HG03342 (cell line): Measurements from ENCODE around the gene MAP7D2.

Experiments
- ATAC-seq: cut with Tn5 transposase; IDR thresholded peaks from one replicate; pipeline ENCODE4 v1.9.1; 2021; ENCODE audit warnings: mild to moderate bottlenecking, moderate library complexity; ENCODE audit not compliant: unreplicated experiment

MAP7D2 gene

GRCh38 chrX:20046223-20046622 is 70.5 kb downstream of the MAP7D2 start:
- no peak for ATAC-seq

GRCh38 chrX:20042221-20042620 is 74.5 kb downstream of the MAP7D2 start:
- ATAC-seq = no peak

GRCh38 chrX:20038966-20039365 is 77.7 kb downstream of the MAP7D2 start:
- no peak for ATAC-seq

GRCh38 chrX:20037186-20037585 is 79.5 kb downstream of the MAP7D2 start:
- no peak for ATAC-seq

GRCh38 chrX:20032201-20032600 is 84.5 kb downstream of the MAP7D2 start:
- no peak for ATAC-seq

- ATAC-seq = no peak
Observed at GRCh38 chrX:20029728-20030127, 87.0 kb downstream of the MAP7D2 start.

GRCh38 chrX:20028588-20028987 is 88.1 kb downstream of the MAP7D2 start:
- no peak for ATAC-seq

- no peak for ATAC-seq
Observed at GRCh38 chrX:20026278-20026677, 90.4 kb downstream of the MAP7D2 start.

GRCh38 chrX:20019672-20020365 is 96.9 kb downstream of the MAP7D2 start:
- ATAC-seq = no peak

- ATAC-seq = no peak
Observed at GRCh38 chrX:20016616-20016945, 100.1 kb downstream of the MAP7D2 start.

- no peak for ATAC-seq
Observed at GRCh38 chrX:20015945-20016615, 100.6 kb downstream of the MAP7D2 start.

GRCh38 chrX:20015422-20015821 is 101.3 kb downstream of the MAP7D2 start:
- peak; percentile 51 for ATAC-seq

GRCh38 chrX:20011608-20012007 is 105.1 kb downstream of the MAP7D2 start:
- no peak for ATAC-seq

GRCh38 chrX:20007962-20008622 is 108.6 kb downstream of the MAP7D2 start:
- ATAC-seq = no peak

- ATAC-seq = no peak
Observed at GRCh38 chrX:20005883-20006282, 110.8 kb downstream of the MAP7D2 start.

GRCh38 chrX:20001588-20001987 is 115.1 kb downstream of the MAP7D2 start:
- no peak for ATAC-seq

- ATAC-seq = no peak
Observed at GRCh38 chrX:19991350-19991718, 125.4 kb downstream of the MAP7D2 start.

- ATAC-seq = peak; percentile 92
Observed at GRCh38 chrX:19990556-19991349, 126.0 kb downstream of the MAP7D2 start, which contains the start of gene BCLAF3. Gene BCLAF3, minus strand, starts transcription at chrX:19991061. Its CDS starts 20,797 bp downstream, at chrX:19970264.

- ATAC-seq = peak; percentile 20
Observed at GRCh38 chrX:19990151-19990555, 126.6 kb downstream of the MAP7D2 start.

- no peak for ATAC-seq
Observed at GRCh38 chrX:19987856-19988255, 128.9 kb downstream of the MAP7D2 start.

GRCh38 chrX:19986531-19986930 is 130.2 kb downstream of the MAP7D2 start:
- ATAC-seq = no peak
